ENCODE results near the gene BRIP1. TPM values are rescaled to one million over a fixed set of nuclear protein-coding genes. Genes with fewer than 3 reads are reported as not detected.

The BRIP1 gene
- total RNA-seq, 1 donor from 2014 or later = 6.4 TPM

GRCh38 chr17:61907361-61907760, 44.0 kb upstream of the BRIP1 start:
- Histone ChIP-seq H3K36me3 (ENCODE audit: insufficient read depth, low read length) (peaks cover 18% of the 10 kb centered on the region), H3K9me3 (ENCODE audit: insufficient read depth, low read depth, low read length) (no peaks in the 10 kb centered on the region), H3K4me1 (ENCODE audit: insufficient read depth, low read length) (no peaks in the 10 kb centered on the region), H3K4me3 (ENCODE audit: insufficient read depth, low read depth, low read length) (no peak overlapping the region), H2AFZ (ENCODE audit: low read depth, low read length) (no peak overlapping the region), H3K27me3 (ENCODE audit: insufficient read depth, low read length) (no peaks in the 10 kb centered on the region), H4K20me1 (ENCODE audit: insufficient read depth, low read length) (no peaks in the 10 kb centered on the region), H3K9ac (ENCODE audit: low read length) (no peak overlapping the region), H3K27ac (ENCODE audit: low read depth, low read length) (no peak overlapping the region), H3K4me2 (ENCODE audit: low read length) (no peak overlapping the region), H3K79me2 (ENCODE audit: insufficient read depth, low read length) (no peaks in the 10 kb centered on the region)
- FAIRE-seq (no peak), DNase-seq (ENCODE audit: low read depth) (no peak)
- Mint-ChIP-seq H3K27ac (ENCODE audit: unreplicated experiment) (no peak overlapping the region), H3K9me3 (ENCODE audit: unreplicated experiment) (no peaks in the 10 kb centered on the region), H3K4me3 (ENCODE audit: unreplicated experiment) (no peak overlapping the region), H3K27me3 (ENCODE audit: low read depth, unreplicated experiment) (no peaks in the 10 kb centered on the region), H3K36me3 (ENCODE audit: low read depth, unreplicated experiment) (peaks cover 3% of the 10 kb centered on the region), H3K4me1 (ENCODE audit: low read depth, unreplicated experiment) (no peaks in the 10 kb centered on the region)
- TF ChIP-seq EZH2 (IDR thresholded peaks at IDR 0.05; ENCODE audit: insufficient read depth, low read length) (no peak), CTCF (IDR thresholded peaks at IDR 0.05; ENCODE audit: insufficient read depth, low read depth, low read length) (no peak)

- H3K36me3 ChIP-seq (ENCODE audit: insufficient read depth, low read length) = peaks cover 10% of the 10 kb centered on the region
- H3K36me3 Mint-ChIP-seq (ENCODE audit: low read depth, unreplicated experiment) = peaks cover 3% of the 10 kb centered on the region
- no peaks in the 10 kb centered on the region for H3K9me3 Mint-ChIP-seq (ENCODE audit: unreplicated experiment)
Measured at GRCh38 chr17:61904094-61904710, 40.9 kb upstream of the BRIP1 start.

More at GRCh38 chr17:61904094-61904710, 40.9 kb upstream of the BRIP1 start:
- Histone ChIP-seq H3K27me3 (ENCODE audit: insufficient read depth, low read length) (no peaks in the 10 kb centered on the region), H3K4me3 (ENCODE audit: insufficient read depth, low read depth, low read length) (no peak overlapping the region), H3K9ac (ENCODE audit: low read length) (no peak overlapping the region), H3K79me2 (ENCODE audit: insufficient read depth, low read length) (no peaks in the 10 kb centered on the region), H3K4me1 (ENCODE audit: insufficient read depth, low read length) (no peaks in the 10 kb centered on the region), H4K20me1 (ENCODE audit: insufficient read depth, low read length) (no peaks in the 10 kb centered on the region), H3K27ac (ENCODE audit: low read depth, low read length) (no peak overlapping the region), H3K9me3 (ENCODE audit: insufficient read depth, low read depth, low read length) (no peaks in the 10 kb centered on the region), H2AFZ (ENCODE audit: low read depth, low read length) (no peak overlapping the region), H3K4me2 (ENCODE audit: low read length) (no peak overlapping the region)
- FAIRE-seq (no peak), DNase-seq (ENCODE audit: low read depth) (no peak)
- Mint-ChIP-seq H3K4me1 (ENCODE audit: low read depth, unreplicated experiment) (no peaks in the 10 kb centered on the region), H3K27ac (ENCODE audit: unreplicated experiment) (no peak overlapping the region), H3K27me3 (ENCODE audit: low read depth, unreplicated experiment) (no peaks in the 10 kb centered on the region), H3K4me3 (ENCODE audit: unreplicated experiment) (no peak overlapping the region)
- TF ChIP-seq CTCF (IDR thresholded peaks at IDR 0.05; ENCODE audit: insufficient read depth, low read depth, low read length) (no peak), EZH2 (IDR thresholded peaks at IDR 0.05; ENCODE audit: insufficient read depth, low read length) (no peak)
